ENCODE data around the gene LPP.

- TF ChIP-seq CTCF (IDR thresholded peaks at IDR 0.05; ENCODE audit: low read length), result no peak
- TF ChIP-seq EZH2 (optimal IDR thresholded peaks at IDR 0.05; ENCODE audit: low read depth, low read length), result no peak
- TF ChIP-seq EZH2phosphoT487 (IDR thresholded peaks at IDR 0.05; ENCODE audit: low read length), result no peak
Measured at GRCh38 chr3:188299068-188299467, 145.1 kb downstream of the LPP start.

Data from MM.1S (cell line).